ENCODE measurements around the gene C19orf33. TPM values are rescaled to one million over a fixed set of nuclear protein-coding genes. Genes with fewer than 3 reads are reported as not detected.

C19orf33 gene
- total and polyA plus RNA-seq, 2 of the 8 experiments (the other 6 are each of a cell fraction or from before 2014, with no cell fraction given) = 6.0 to 36.0 TPM

DNA sequence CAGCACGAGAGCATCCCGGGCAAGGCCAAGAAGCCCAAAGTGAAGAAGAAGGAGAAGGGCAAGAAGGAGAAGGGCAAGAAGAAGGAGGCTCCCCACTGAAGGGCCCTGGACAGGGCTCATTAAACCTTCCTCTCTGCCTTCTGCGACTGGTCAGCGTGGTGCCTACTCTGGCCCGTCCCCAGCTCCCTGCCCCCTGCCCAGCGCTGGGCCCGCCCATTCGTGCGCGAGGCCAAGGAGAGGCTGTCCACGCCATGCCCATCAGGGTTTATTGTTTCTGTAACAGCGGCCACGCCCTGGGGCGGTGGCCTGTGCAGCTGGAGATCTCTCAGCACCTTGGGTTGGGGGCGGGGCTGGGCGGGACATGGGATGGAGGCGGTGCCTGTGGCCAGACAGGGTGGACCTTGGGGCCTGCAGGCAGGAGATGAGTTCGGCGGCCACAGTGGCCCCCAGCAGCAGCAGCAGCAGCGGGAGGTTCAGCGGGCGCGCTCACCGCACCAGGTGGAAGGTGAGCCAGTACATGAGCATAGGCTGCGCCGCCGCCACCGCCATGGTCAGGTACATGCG lies 897 bp downstream of the C19orf33 start (continued):
- TF ChIP-seq RBBP5 (IDR thresholded peaks at IDR 0.05; ENCODE audit: borderline replicate concordance, low read depth, low read length) (no peak), YY1 (IDR thresholded peaks at IDR 0.05; ENCODE audit: low read depth, low read length) (no peak), CTBP2 (IDR thresholded peaks at IDR 0.05; ENCODE audit: borderline replicate concordance, insufficient read depth, insufficient read length, low read length) (no peak), SUZ12 (IDR thresholded peaks at IDR 0.05; ENCODE audit: low read length) (no peak), GTF2F1 (IDR thresholded peaks at IDR 0.05; ENCODE audit: borderline replicate concordance, low read depth, low read length) (no peak), CHD2 (IDR thresholded peaks at IDR 0.05; ENCODE audit: low read length) (no peak), CBX8 (IDR thresholded peaks at IDR 0.05; ENCODE audit: borderline replicate concordance, low read depth, low read length) (no peak), CBX5 (IDR thresholded peaks at IDR 0.05; ENCODE audit: low read depth, low read length) (no peak), SP1 (IDR thresholded peaks at IDR 0.05; ENCODE audit: low read depth, low read length) (no peak; the same call in 1 of the 2 replicates), JUND (IDR thresholded peaks at IDR 0.05; ENCODE audit: low read length) (no peak), KDM1A (IDR thresholded peaks at IDR 0.05; ENCODE audit: borderline replicate concordance, low read length) (no peak), SP2 (IDR thresholded peaks at IDR 0.05; ENCODE audit: low read length) (no peak), RAD21 (IDR thresholded peaks at IDR 0.05 in 1 of 2, conservative IDR thresholded peaks at IDR 0.05 in 1 of 2; ENCODE audit: low read depth in 2 of 2, low read length in 2 of 2) (no peak), KDM4A (IDR thresholded peaks at IDR 0.05; ENCODE audit: low read depth, low read length, severe bottlenecking) (peak; percentile 46), HDAC2 (IDR thresholded peaks at IDR 0.05; ENCODE audit: borderline replicate concordance in 1 of 2, low read depth in 2 of 2, low read length in 2 of 2) (peak; percentile 33 to 73; a peak in 1 of 4 replicates)
- TF ChIP-seq, protein P1, sequence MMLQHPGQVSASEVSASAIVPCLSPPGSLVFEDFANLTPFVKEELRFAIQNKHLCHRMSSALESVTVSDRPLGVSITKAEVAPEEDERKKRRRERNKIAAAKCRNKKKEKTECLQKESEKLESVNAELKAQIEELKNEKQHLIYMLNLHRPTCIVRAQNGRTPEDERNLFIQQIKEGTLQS (IDR thresholded peaks at IDR 0.05; ENCODE audit: insufficient read depth, low read depth, low read length) = no peak

All from H1 (cell line).